DOHH2 (cell line): Measurements from ENCODE around the gene ZNF236.

ENCODE experiments used
- H3F3A ChIP-seq: fragments of 200-600 bp; sonication (generic), shearing (Covaris generic); 2 replicates; pipeline ENCODE4 v1.6.0; 2016; ENCODE audit warnings: antibody characterized with exemption, mild to moderate bottlenecking; ENCODE audit not compliant: control insufficient read depth, insufficient read depth
- H3K27ac ChIP-seq: fragments of 200-600 bp; sonication (generic); 2 replicates; pipeline ENCODE4 v1.5.1; 2014; ENCODE audit warnings: low read depth, mild to moderate bottlenecking, low read length, moderate library complexity
- H3K27me3 ChIP-seq: fragments of 200-600 bp; sonication (generic); 2 replicates; pipeline ENCODE4 v1.6.1; 2014; ENCODE audit warnings: mild to moderate bottlenecking, low read length, mixed read lengths; ENCODE audit not compliant: control insufficient read depth
- H3K36me3 ChIP-seq: fragments of 200-600 bp; sonication (generic); 2 replicates; pipeline ENCODE4 v1.6.1; 2014; ENCODE audit warnings: mild to moderate bottlenecking, low read length, moderate library complexity, mixed read lengths; ENCODE audit not compliant: control insufficient read depth
- H3K4me1 ChIP-seq: fragments of 200-600 bp; sonication (generic); 2 replicates; pipeline ENCODE4 v1.6.1; 2014; ENCODE audit warnings: mild to moderate bottlenecking, low read length, mixed read lengths; ENCODE audit not compliant: control insufficient read depth
- H3K4me2 ChIP-seq: fragments of 200-600 bp; sonication (generic); 2 replicates; pipeline ENCODE4 v1.6.0; 2014; ENCODE audit warnings: mild to moderate bottlenecking, low read length, moderate library complexity
- H3K4me3 ChIP-seq: fragments of 200-600 bp; sonication (generic); 2 replicates; pipeline ENCODE4 v1.5.1; 2014; ENCODE audit warnings: mild to moderate bottlenecking, low read length, mixed read lengths
- H3K79me2 ChIP-seq: fragments of 200-600 bp; sonication (generic); 2 replicates; pipeline ENCODE4 v1.6.1; 2014; ENCODE audit warnings: mild to moderate bottlenecking, low read length, mixed read lengths; ENCODE audit not compliant: control insufficient read depth
- H3K9me2 ChIP-seq: fragments of 200-600 bp; sonication (generic); replicated peaks from 2 replicates; pipeline ENCODE4 v1.6.1; 2014; ENCODE audit warnings: mild to moderate bottlenecking, low read length, mixed read lengths; ENCODE audit not compliant: control insufficient read depth
- H3K9me3 ChIP-seq: fragments of 200-600 bp; sonication (generic); 2 replicates; pipeline ENCODE4 v1.6.1; 2014; ENCODE audit warnings: antibody characterized with exemption, low read length, mixed read lengths; ENCODE audit not compliant: control insufficient read depth, insufficient read depth
- H4K20me1 ChIP-seq: fragments of 200-600 bp; sonication (generic); 2 replicates; pipeline ENCODE4 v1.6.0; 2014; ENCODE audit warnings: low read depth, mild to moderate bottlenecking, antibody characterized with exemption, low read length, moderate library complexity; ENCODE audit not compliant: control insufficient read depth, insufficient read depth
- CTCF ChIP-seq: fragments of 200-600 bp; sonication (generic); IDR thresholded peaks from one replicate; pipeline ENCODE4 v1.5.1; 2014; ENCODE audit warnings: antibody characterized with exemption, mild to moderate bottlenecking, low read depth, low read length; ENCODE audit not compliant: poor library complexity, severe bottlenecking
- EZH2phosphoT487 ChIP-seq: fragments of 200-600 bp; sonication (generic); IDR thresholded peaks from 2 replicates; pipeline ENCODE4 v1.6.1; 2017; ENCODE audit warnings: borderline replicate concordance, mild to moderate bottlenecking, antibody characterized with exemption, low read length, moderate library complexity, mixed read lengths

The ZNF236 gene

GRCh38 chr18:76931171-76931570, 108.8 kb downstream of the ZNF236 start:
- H3K4me3 ChIP-seq = no peak overlapping the region
- H3K36me3 ChIP-seq = peaks cover 67% of the 10 kb centered on the region
- no peaks in the 10 kb centered on the region for H3K4me1 ChIP-seq
- no peaks in the 10 kb centered on the region for H4K20me1 ChIP-seq
- no peak overlapping the region for H3K27ac ChIP-seq
- H3F3A ChIP-seq = no peaks in the 10 kb centered on the region
- no peak for TF ChIP-seq EZH2phosphoT487
- TF ChIP-seq CTCF = no peak
- no peaks in the 10 kb centered on the region for H3K79me2 ChIP-seq
- no peaks in the 10 kb centered on the region for H3K9me3 ChIP-seq
- H3K9me2 ChIP-seq = no peaks in the 10 kb centered on the region
- H3K27me3 ChIP-seq = no peaks in the 10 kb centered on the region
- no peak overlapping the region for H3K4me2 ChIP-seq

- H3K4me2 ChIP-seq = no peak overlapping the region
- H3K4me3 ChIP-seq = no peak overlapping the region
- no peaks in the 10 kb centered on the region for H4K20me1 ChIP-seq
- H3F3A ChIP-seq = no peaks in the 10 kb centered on the region
- TF ChIP-seq EZH2phosphoT487 (no peak), CTCF (no peak)
- H3K9me3 ChIP-seq = no peaks in the 10 kb centered on the region
- no peaks in the 10 kb centered on the region for H3K79me2 ChIP-seq
- peaks cover 67% of the 10 kb centered on the region for H3K36me3 ChIP-seq
- H3K4me1 ChIP-seq = no peaks in the 10 kb centered on the region
- H3K27me3 ChIP-seq = no peaks in the 10 kb centered on the region
- no peak overlapping the region for H3K27ac ChIP-seq
- no peaks in the 10 kb centered on the region for H3K9me2 ChIP-seq
These were observed 109.9 kb downstream of the ZNF236 start for GRCh38 chr18:76932026-76932819.

GRCh38 chr18:76935722-76936337, 113.5 kb downstream of the ZNF236 start:
- no peak overlapping the region for H3K27ac ChIP-seq
- no peak overlapping the region for H3K4me3 ChIP-seq
- H3K4me1 ChIP-seq = no peaks in the 10 kb centered on the region
- peaks cover 57% of the 10 kb centered on the region for H3K36me3 ChIP-seq
- no peaks in the 10 kb centered on the region for H3K27me3 ChIP-seq
- H3F3A ChIP-seq = no peaks in the 10 kb centered on the region
- H3K4me2 ChIP-seq = no peak overlapping the region
- no peaks in the 10 kb centered on the region for H3K79me2 ChIP-seq
- H3K9me3 ChIP-seq = no peaks in the 10 kb centered on the region
- no peaks in the 10 kb centered on the region for H4K20me1 ChIP-seq
- no peak for TF ChIP-seq EZH2phosphoT487
- no peak for TF ChIP-seq CTCF
- no peaks in the 10 kb centered on the region for H3K9me2 ChIP-seq
